CD4-positive, CD25-positive, alpha-beta regulatory T cell (primary cell): ENCODE data around the gene TWIST2. TPM values are rescaled to one million over a fixed set of nuclear protein-coding genes. Genes with fewer than 3 reads are reported as not detected.

ENCODE experiments used
- ATAC-seq, 2 donors: fragments of 150-1000 bp; cut with Tn5 transposase; one replicate each; pipeline ENCODE4 v1.10.0; 2021; ENCODE audit warnings: low read depth in 2 of 2, moderate number of reproducible peaks in 2 of 2, moderate library complexity in 1 of 2
- DNase-seq, 3 donors: peaks; one replicate each; pipeline versions ENCODE4 v3.0.0 to v3.0.0-alpha.2; 2012 to 2022; ENCODE audit warnings: mixed read lengths in 1 of 3
- H3K27ac ChIP-seq: one replicate; pipeline ENCODE4 v1.7.0; 2013; ENCODE audit warnings: mild to moderate bottlenecking, low read length; ENCODE audit not compliant: insufficient read depth, poor library complexity, severe bottlenecking
- H3K27me3 ChIP-seq: one replicate; pipeline ENCODE4 v1.7.0; 2013; ENCODE audit warnings: low read length; ENCODE audit not compliant: control insufficient read depth, insufficient read depth
- H3K36me3 ChIP-seq: one replicate; pipeline ENCODE4 v1.7.0; 2013; ENCODE audit warnings: mild to moderate bottlenecking, low read length, moderate library complexity; ENCODE audit not compliant: control insufficient read depth, insufficient read depth
- H3K4me1 ChIP-seq: 2 replicates; pipeline ENCODE4 v1.7.0; 2013; ENCODE audit warnings: mild to moderate bottlenecking, low read length; ENCODE audit not compliant: insufficient read depth, control insufficient read depth, poor library complexity, severe bottlenecking
- H3K4me3 ChIP-seq: one replicate; pipeline ENCODE4 v1.7.0; 2013; ENCODE audit warnings: low read depth, mild to moderate bottlenecking, low read length, moderate library complexity
- H3K9me3 ChIP-seq, 2 experiments: 1 replicate in 1 of 2; 2 replicates in 1 of 2; pipeline ENCODE4 v1.7.0; 2013; ENCODE audit warnings: low read length in 2 of 2, mild to moderate bottlenecking in 1 of 2, moderate library complexity in 1 of 2; ENCODE audit not compliant: control insufficient read depth in 2 of 2
- H3K27ac Mint-ChIP-seq, 3 donors: one replicate each; pipeline ENCODE4 v1.8.0; 2020 to 2022; ENCODE audit warnings: mild to moderate bottlenecking in 3 of 3, mixed read lengths in 3 of 3, moderate library complexity in 2 of 3
- H3K27me3 Mint-ChIP-seq: one replicate; pipeline ENCODE4 v1.8.0; 2022; ENCODE audit warnings: mild to moderate bottlenecking, mixed read lengths
- H3K36me3 Mint-ChIP-seq: one replicate; pipeline ENCODE4 v1.8.0; 2020; ENCODE audit warnings: mixed read lengths
- H3K4me1 Mint-ChIP-seq, 4 donors: one replicate each; pipeline ENCODE4 v1.8.0; 2020 to 2022; ENCODE audit warnings: mixed read lengths in 4 of 4, mild to moderate bottlenecking in 1 of 4
- H3K4me3 Mint-ChIP-seq, 4 donors: one replicate each; pipeline ENCODE4 v1.8.0; 2020 to 2022; ENCODE audit warnings: mild to moderate bottlenecking in 4 of 4, mixed read lengths in 4 of 4, moderate library complexity in 3 of 4
- H3K9me3 Mint-ChIP-seq, 7 donors: one replicate each; pipeline ENCODE4 v1.8.0; 2020 to 2022; ENCODE audit warnings: mixed read lengths in 7 of 7, mild to moderate bottlenecking in 3 of 7, moderate library complexity in 2 of 7
- polyA plus RNA-seq, 4 donors: library from polyadenylated mRNA; unstranded; fragments of 300-500 nt; fragmentation: Illumina TruSeq; gene quantifications; one replicate each; pipeline ENCODE4 v1.2.3, GENCODE V29; 2021
- total RNA-seq: library from RNA; stranded (reverse); gene quantifications from one replicate; pipeline ENCODE4 v1.2.3, GENCODE V29; 2022

TWIST2 gene
- total and polyA plus RNA-seq, 5 donors from 2014 or later, result not detected

DNA sequence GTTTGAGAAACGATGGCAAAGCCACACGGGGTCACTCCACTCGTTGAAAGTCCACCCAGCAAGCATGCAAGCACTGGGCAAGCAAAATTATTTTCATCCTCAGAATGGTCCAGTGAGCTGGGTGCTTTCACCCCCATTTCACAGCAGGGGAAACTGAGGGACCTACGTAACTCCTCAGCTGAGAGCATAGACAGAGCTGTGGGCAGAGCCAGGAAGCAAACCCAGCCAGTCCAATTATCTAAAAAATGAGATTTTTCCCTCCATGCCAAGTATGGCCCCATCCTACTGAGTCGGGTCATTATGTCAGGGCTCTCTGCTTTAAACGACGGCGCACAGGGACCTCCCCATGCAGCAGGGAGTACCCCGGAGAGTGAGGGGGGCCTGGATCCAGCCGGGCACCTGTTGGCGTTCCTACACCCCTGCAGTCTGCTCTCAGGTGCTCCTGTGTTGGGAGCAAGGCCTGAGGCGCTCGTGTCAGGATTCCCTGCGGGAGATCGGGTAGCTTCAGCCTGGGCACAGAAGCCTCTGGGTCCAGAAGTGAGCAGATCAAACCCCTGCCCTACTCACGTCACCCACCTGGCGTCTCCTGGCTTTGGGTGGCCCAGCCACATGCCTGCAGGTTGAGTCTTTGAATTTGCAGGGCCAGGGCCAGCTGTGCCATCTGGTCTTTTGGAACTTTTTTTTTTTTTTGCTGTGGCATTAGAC lies 17.3 kb downstream of the TWIST2 start:
- Histone ChIP-seq H3K27me3 (no peaks in the 10 kb centered on the region), H3K9me3 (no peaks in the 10 kb centered on the region), H3K27ac (no peak overlapping the region), H3K36me3 (no peaks in the 10 kb centered on the region), H3K4me1 (no peaks in the 10 kb centered on the region), H3K4me3 (no peak overlapping the region)
- ATAC-seq (no peak), DNase-seq (no peak)
- Mint-ChIP-seq H3K4me3 (no peak overlapping the region), H3K36me3 (no peaks in the 10 kb centered on the region), H3K4me1 (peaks cover 0 to 4% (median 0%) of the 10 kb centered on the region in 4 donors), H3K27me3 (peaks cover 5% of the 10 kb centered on the region), H3K9me3 (no peaks in the 10 kb centered on the region), H3K27ac (no peak overlapping the region)

DNA sequence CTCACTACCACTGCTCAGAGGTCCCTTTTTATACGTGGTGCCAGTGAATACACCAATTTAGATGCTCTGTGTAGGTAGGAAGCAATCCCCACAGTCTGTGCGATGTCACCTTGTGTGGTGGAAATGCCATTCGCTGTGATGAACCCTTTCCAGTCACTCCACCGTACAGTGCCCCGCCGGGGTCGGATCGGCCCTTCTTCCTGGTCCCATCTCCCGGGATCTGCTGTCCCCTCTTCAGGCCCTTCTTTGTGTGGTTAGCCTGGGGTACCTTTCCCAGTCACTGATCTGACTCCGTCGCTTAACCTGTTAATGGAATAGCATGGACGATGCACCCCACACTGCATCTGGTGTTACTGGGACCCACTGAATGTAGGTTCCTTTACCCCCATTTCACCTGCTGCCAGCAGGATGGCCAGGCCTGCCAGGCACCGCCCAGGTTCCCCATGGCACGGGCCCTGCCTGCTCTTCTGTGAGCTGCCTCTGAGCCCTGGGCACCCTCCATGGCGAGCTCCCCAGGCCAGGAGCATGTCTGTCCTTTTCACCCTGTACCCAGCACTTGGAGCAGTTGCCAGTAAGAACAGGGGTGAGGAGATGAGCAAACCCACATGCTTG lies 18.0 kb downstream of the TWIST2 start:
- ATAC-seq, result no peak
- H3K4me3 ChIP-seq, result no peak overlapping the region
- no peak overlapping the region for H3K4me3 Mint-ChIP-seq
- H3K4me1 Mint-ChIP-seq, result peaks cover 0 to 4% (median 0%) of the 10 kb centered on the region in 4 donors
- DNase-seq, result no peak
- no peaks in the 10 kb centered on the region for H3K9me3 ChIP-seq
- H3K27me3 ChIP-seq, result no peaks in the 10 kb centered on the region
- peaks cover 5% of the 10 kb centered on the region for H3K27me3 Mint-ChIP-seq
- H3K27ac Mint-ChIP-seq, result no peak overlapping the region
- no peaks in the 10 kb centered on the region for H3K9me3 Mint-ChIP-seq
- no peak overlapping the region for H3K27ac ChIP-seq
- no peaks in the 10 kb centered on the region for H3K36me3 ChIP-seq
- no peaks in the 10 kb centered on the region for H3K4me1 ChIP-seq
- no peaks in the 10 kb centered on the region for H3K36me3 Mint-ChIP-seq

DNA sequence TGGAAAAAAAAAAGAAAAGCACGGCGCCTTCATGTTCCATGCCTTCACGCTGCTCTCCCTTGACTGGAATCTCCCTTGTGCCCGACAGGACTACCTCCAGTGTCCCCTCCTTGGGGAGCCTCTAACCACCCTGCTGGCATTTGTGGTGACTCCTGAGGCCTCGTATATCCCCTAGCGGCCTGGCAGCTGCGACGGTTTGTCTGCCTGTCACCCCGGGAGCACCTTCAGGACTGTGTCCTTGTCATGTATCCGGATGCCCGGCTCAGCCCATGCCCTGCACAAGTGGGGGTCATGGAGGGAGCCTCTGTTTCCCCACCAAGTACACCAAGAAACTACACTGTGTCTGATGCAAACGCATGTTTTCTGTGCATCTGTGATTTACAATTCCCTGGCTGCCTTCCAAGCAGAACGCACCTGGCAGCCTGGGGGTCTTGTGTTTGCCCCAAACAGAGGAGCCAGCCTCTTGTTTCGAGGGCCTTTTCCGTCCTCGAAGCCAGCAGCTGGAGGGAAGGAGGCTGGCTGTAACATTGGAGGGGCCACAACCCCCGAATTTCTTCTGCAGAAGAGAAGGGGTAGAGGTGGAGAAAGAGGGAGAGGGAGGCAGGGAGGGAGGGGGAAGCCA lies 18.9 kb downstream of the TWIST2 start:
- DNase-seq, result no peak
- Mint-ChIP-seq H3K9me3 (no peaks in the 10 kb centered on the region), H3K27me3 (peaks cover 4% of the 10 kb centered on the region), H3K4me1 (peaks cover 0 to 4% (median 0%) of the 10 kb centered on the region in 4 donors), H3K27ac (no peak overlapping the region), H3K36me3 (no peaks in the 10 kb centered on the region), H3K4me3 (no peak overlapping the region)
- Histone ChIP-seq H3K36me3 (no peaks in the 10 kb centered on the region), H3K4me3 (no peak overlapping the region), H3K4me1 (no peaks in the 10 kb centered on the region), H3K27ac (no peak overlapping the region), H3K27me3 (no peaks in the 10 kb centered on the region), H3K9me3 (no peaks in the 10 kb centered on the region)
- no peak for ATAC-seq

DNA sequence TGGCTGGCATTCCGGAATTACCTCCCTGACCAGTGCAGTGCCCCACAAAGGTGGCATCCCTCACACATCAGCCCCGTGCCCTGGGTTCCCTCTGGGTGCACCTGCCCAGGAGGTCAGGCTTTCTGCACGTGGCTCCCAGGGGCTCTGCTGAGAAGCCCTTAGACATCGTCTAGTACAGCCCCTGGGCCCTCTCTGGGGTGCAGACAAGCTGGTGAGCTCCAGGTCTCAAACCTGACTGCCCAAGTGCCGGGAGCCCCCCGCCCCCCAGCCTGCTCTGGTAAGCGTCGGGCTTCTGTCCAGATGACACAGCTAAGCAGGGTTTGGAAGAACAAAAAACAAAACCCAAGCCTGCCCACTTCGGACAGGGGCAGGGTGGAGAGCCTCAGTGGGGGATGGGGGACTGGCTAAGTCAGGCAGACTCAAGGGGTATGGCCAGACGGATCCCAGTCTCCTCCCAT lies 20.2 kb downstream of the TWIST2 start:
- Mint-ChIP-seq H3K36me3 (no peaks in the 10 kb centered on the region), H3K27ac (peak overlapping the region in 1 of 3 donors; percentile 32), H3K9me3 (peaks cover 0 to 1% (median 0%) of the 10 kb centered on the region in 7 donors), H3K27me3 (peaks cover 6% of the 10 kb centered on the region), H3K4me1 (peaks cover 0 to 4% (median 0%) of the 10 kb centered on the region in 4 donors), H3K4me3 (no peak overlapping the region)
- no peaks in the 10 kb centered on the region for H3K36me3 ChIP-seq
- H3K4me1 ChIP-seq, result no peaks in the 10 kb centered on the region
- DNase-seq (no peak), ATAC-seq (no peak)
- no peak overlapping the region for H3K27ac ChIP-seq
- no peak overlapping the region for H3K4me3 ChIP-seq
- no peaks in the 10 kb centered on the region for H3K9me3 ChIP-seq
- H3K27me3 ChIP-seq, result no peaks in the 10 kb centered on the region

DNA sequence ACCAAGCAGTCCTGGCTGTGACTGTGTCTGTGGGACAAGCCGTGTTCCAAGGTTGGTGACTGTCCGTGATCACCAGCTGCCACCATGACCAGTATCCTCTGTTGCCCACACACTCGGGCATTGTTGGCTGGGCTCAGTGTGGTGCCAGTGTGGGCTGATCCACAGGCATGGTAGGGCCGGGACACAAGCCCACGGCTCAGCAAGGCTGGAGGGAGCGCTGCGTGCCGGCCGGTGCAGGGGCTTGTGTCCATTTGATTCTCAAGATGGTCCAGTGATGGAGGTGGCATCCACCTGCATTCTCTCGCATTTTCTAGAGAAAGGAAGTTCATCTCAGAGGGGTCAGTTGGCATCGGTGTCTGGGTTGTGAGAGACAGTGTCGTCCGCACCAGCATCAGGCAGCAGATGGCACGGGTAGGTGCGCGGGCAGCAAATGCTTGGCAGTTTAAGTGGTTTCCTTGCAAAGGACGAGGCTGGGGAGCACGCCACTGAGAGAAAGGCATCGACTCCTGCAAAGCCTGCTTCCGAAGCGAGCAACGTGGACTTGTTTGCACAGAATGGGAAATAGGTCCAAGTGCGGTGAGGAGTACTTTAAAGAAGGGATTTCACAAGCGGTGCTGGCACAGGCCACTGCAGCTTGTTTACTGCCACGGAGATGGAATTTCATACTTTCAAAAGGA lies 20.9 kb downstream of the TWIST2 start:
- Mint-ChIP-seq H3K27me3 (peaks cover 6% of the 10 kb centered on the region), H3K9me3 (peaks cover 0 to 1% (median 0%) of the 10 kb centered on the region in 7 donors), H3K4me1 (peaks cover 0 to 4% (median 0%) of the 10 kb centered on the region in 4 donors), H3K36me3 (no peaks in the 10 kb centered on the region), H3K27ac (no peak overlapping the region), H3K4me3 (no peak overlapping the region)
- no peak for DNase-seq
- H3K4me1 ChIP-seq, result no peaks in the 10 kb centered on the region
- no peak overlapping the region for H3K4me3 ChIP-seq
- H3K27ac ChIP-seq, result no peak overlapping the region
- no peak for ATAC-seq
- H3K27me3 ChIP-seq, result no peaks in the 10 kb centered on the region
- H3K9me3 ChIP-seq, result no peaks in the 10 kb centered on the region
- no peaks in the 10 kb centered on the region for H3K36me3 ChIP-seq

DNA sequence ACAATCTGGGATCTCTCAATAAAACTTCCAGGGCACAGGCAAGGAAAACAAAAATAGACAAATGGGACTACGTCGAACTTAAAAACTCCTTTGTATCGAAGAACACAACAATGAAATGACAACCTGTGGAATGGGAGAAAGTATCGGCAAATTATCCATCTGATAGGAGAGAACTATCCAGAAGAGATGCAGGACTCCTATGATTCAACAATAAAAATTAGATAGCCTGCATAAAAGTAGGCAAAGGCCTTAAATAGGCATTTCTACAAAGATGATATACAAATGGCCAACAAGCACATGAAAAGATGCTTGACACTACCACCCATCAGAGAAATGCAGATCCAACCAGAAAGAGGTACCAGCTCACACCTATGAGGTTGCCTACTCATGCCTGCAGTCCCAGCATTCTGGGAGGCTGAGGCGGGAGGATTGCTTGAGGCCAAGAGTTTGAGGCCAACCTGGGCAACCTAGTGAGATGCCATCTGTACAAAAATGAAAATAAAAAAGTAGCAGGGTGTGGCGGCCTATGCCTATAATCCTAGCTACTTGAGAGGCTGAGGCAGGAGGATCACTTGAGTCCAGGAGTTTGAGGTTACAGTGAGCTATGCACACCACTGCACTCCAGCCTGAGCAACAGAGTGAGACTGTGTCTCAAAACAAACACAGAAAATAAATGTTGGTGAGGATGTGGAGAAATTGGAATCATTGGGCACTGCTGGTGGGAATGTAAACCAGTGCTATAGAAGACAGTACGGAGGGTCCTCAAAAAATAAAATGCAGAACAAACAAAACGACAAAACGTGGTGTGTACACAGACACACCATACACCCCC lies 21.6 kb downstream of the TWIST2 start:
- Histone ChIP-seq H3K27ac (no peak overlapping the region), H3K4me3 (no peak overlapping the region), H3K4me1 (no peaks in the 10 kb centered on the region), H3K27me3 (no peaks in the 10 kb centered on the region), H3K36me3 (no peaks in the 10 kb centered on the region), H3K9me3 (no peaks in the 10 kb centered on the region)
- peaks cover 6% of the 10 kb centered on the region for H3K27me3 Mint-ChIP-seq
- H3K4me3 Mint-ChIP-seq, result no peak overlapping the region
- ATAC-seq (no peak), DNase-seq (peak in 1 of 3 donors; percentile 19)
- H3K9me3 Mint-ChIP-seq, result peaks cover 0 to 1% (median 0%) of the 10 kb centered on the region in 7 donors
- peaks cover 0 to 4% (median 0%) of the 10 kb centered on the region in 4 donors for H3K4me1 Mint-ChIP-seq
- H3K27ac Mint-ChIP-seq, result no peak overlapping the region
- H3K36me3 Mint-ChIP-seq, result no peaks in the 10 kb centered on the region

DNA sequence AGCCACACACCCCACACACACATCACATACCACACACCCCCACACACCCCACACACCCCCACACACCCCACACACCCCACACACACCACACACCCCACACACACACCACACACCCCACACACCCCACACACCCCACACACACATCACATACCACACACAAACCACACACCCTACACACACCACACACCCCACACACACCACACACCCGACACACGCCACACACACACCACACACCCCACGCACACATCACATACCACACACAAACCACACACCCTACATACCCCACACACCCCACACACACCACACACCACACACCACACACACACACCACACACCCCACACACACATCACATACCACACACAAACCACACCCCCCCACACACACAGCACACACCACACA lies 22.4 kb downstream of the TWIST2 start:
- Mint-ChIP-seq H3K4me3 (no peak overlapping the region), H3K9me3 (peaks cover 0 to 1% (median 0%) of the 10 kb centered on the region in 7 donors), H3K27me3 (peaks cover 6% of the 10 kb centered on the region), H3K27ac (no peak overlapping the region), H3K4me1 (peaks cover 0 to 4% (median 0%) of the 10 kb centered on the region in 4 donors), H3K36me3 (no peaks in the 10 kb centered on the region)
- no peaks in the 10 kb centered on the region for H3K27me3 ChIP-seq
- no peaks in the 10 kb centered on the region for H3K36me3 ChIP-seq
- H3K4me1 ChIP-seq, result no peaks in the 10 kb centered on the region
- no peaks in the 10 kb centered on the region for H3K9me3 ChIP-seq
- ATAC-seq (no peak), DNase-seq (no peak)
- no peak overlapping the region for H3K27ac ChIP-seq
- no peak overlapping the region for H3K4me3 ChIP-seq
